ENCODE measurements around the gene ATP5ME.

DNA sequence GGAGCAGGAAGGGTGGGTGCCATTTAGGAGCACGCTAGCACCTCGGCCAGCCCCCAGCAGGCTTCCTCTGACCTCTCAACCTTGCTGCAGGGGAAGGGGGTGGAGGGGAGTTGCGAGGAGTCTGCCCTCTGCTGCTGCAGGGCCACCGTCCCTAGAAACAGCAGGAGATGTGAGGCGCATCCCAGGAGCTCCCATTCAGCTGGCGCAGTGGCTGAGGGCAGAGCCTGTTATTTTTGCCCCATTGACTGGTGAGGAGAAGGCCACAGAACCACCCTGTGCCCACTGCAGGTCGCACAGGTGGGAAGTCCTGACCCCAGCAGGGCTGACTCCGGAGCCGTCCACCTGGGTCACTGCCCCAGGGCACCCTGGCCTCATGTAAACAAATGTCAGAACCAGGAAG lies 40.7 kb downstream of the ATP5ME start:
- TF ChIP-seq CTCF (IDR thresholded peaks at IDR 0.05; ENCODE audit: poor library complexity) (no peak), EZH2 (IDR thresholded peaks at IDR 0.05; ENCODE audit: borderline replicate concordance) (no peak), EZH2phosphoT487 (IDR thresholded peaks at IDR 0.05; ENCODE audit: low read depth, severe bottlenecking, unreplicated experiment) (no peak)
